GM19240 (cell line): ENCODE data around the gene CYB5R3.
"Not testable (repeated sequence)": the region's sequence is repeated elsewhere in the genome, so short reads cannot be mapped to it uniquely, and the experiment has no call there.

Experiments
- DNase-seq: peaks from one replicate; pipeline ENCODE4 v3.0.0; 2011; ENCODE audit warnings: low spot score; ENCODE audit not compliant: insufficient read length

The CYB5R3 gene

GRCh38 chr22:42624551-42625106 is 24.6 kb downstream of the CYB5R3 start:
- DNase-seq, result no peak

GRCh38 chr22:42623756-42624441 is 25.3 kb downstream of the CYB5R3 start:
- no peak for DNase-seq

GRCh38 chr22:42623301-42623751 is 25.9 kb downstream of the CYB5R3 start:
- DNase-seq, result peak; percentile 51

- no peak for DNase-seq
These were observed 27.0 kb downstream of the CYB5R3 start for GRCh38 chr22:42622061-42622710.

- DNase-seq, result peak; percentile 86
These were observed 27.6 kb downstream of the CYB5R3 start for GRCh38 chr22:42621505-42622002.

GRCh38 chr22:42620084-42620483 is 29.1 kb downstream of the CYB5R3 start:
- DNase-seq, result no peak

- no peak for DNase-seq
These were observed 29.7 kb downstream of the CYB5R3 start for GRCh38 chr22:42619261-42620063.

- DNase-seq, result no peak
These were observed 31.8 kb downstream of the CYB5R3 start for GRCh38 chr22:42617155-42617983.

- DNase-seq, result not testable (repeated sequence)
These were observed 33.4 kb downstream of the CYB5R3 start for GRCh38 chr22:42615860-42616175.

- DNase-seq, result peak; percentile 83
These were observed 33.9 kb downstream of the CYB5R3 start for GRCh38 chr22:42615092-42615859.

- DNase-seq, result peak; percentile 95
These were observed 34.7 kb downstream of the CYB5R3 start, which contains the start of gene POLDIP3 for GRCh38 chr22:42614312-42615091. POLDIP3 (minus strand) TSS chr22:42614883; CDS start chr22:42614857, 26 bp downstream.

GRCh38 chr22:42613872-42614301 is 35.3 kb downstream of the CYB5R3 start:
- DNase-seq, result no peak

- DNase-seq, result no peak
These were observed 36.9 kb downstream of the CYB5R3 start for GRCh38 chr22:42612336-42612735.

- no peak for DNase-seq
These were observed 38.1 kb downstream of the CYB5R3 start for GRCh38 chr22:42611051-42611450.

- no peak for DNase-seq
These were observed 39.0 kb downstream of the CYB5R3 start for GRCh38 chr22:42610186-42610585.

- no peak for DNase-seq
These were observed 40.3 kb downstream of the CYB5R3 start for GRCh38 chr22:42608823-42609361.

GRCh38 chr22:42608136-42608822 is 40.9 kb downstream of the CYB5R3 start:
- DNase-seq, result no peak

- DNase-seq, result not testable (repeated sequence)
These were observed 41.6 kb downstream of the CYB5R3 start for GRCh38 chr22:42607641-42608040.
